ENCODE measurements around the gene SETD7. TPM values are rescaled to one million over a fixed set of nuclear protein-coding genes. Genes with fewer than 3 reads are reported as not detected.

The SETD7 gene
- total RNA-seq, 2 donors from 2014 or later = 74.7 to 101 TPM

GRCh38 chr4:139562839-139563238 lies 6.8 kb upstream of the SETD7 start:
- Histone ChIP-seq H3K27ac (no peak overlapping the region), H3K9me3 (no peaks in the 10 kb centered on the region), H3K4me3 (no peak overlapping the region), H3K27me3 (replicated peaks; ENCODE audit: insufficient read depth) (no peaks in the 10 kb centered on the region), H3K36me3 (no peaks in the 10 kb centered on the region), H3K4me1 (ENCODE audit: control insufficient read depth in 1 of 2, low read depth in 2 of 2) (peaks cover 0 to 13% of the 10 kb centered on the region in 2 donors)
- ATAC-seq (ENCODE audit: insufficient number of reproducible peaks, low FRiP score, low read depth) (no peak), DNase-seq (ENCODE audit: low spot score) (no peak)
- no peak for TF ChIP-seq CTCF (IDR thresholded peaks at IDR 0.05)

GRCh38 chr4:139562067-139562684 lies 6.2 kb upstream of the SETD7 start:
- Histone ChIP-seq H3K27me3 (replicated peaks; ENCODE audit: insufficient read depth) (no peaks in the 10 kb centered on the region), H3K36me3 (no peaks in the 10 kb centered on the region), H3K9me3 (no peaks in the 10 kb centered on the region), H3K27ac (no peak overlapping the region), H3K4me3 (no peak overlapping the region), H3K4me1 (ENCODE audit: control insufficient read depth in 1 of 2, low read depth in 2 of 2) (peaks cover 0 to 13% of the 10 kb centered on the region in 2 donors)
- ATAC-seq (ENCODE audit: insufficient number of reproducible peaks, low FRiP score, low read depth) (no peak), DNase-seq (ENCODE audit: low spot score) (no peak)
- TF ChIP-seq CTCF (IDR thresholded peaks at IDR 0.05) = no peak

GRCh38 chr4:139560406-139561104 lies 4.5 kb upstream of the SETD7 start:
- TF ChIP-seq CTCF (IDR thresholded peaks at IDR 0.05) = no peak
- no peak overlapping the region for H3K4me3 ChIP-seq
- peaks cover 0 to 13% of the 10 kb centered on the region in 2 donors for H3K4me1 ChIP-seq (ENCODE audit: control insufficient read depth in 1 of 2, low read depth in 2 of 2)
- ATAC-seq (ENCODE audit: insufficient number of reproducible peaks, low FRiP score, low read depth) (no peak), DNase-seq (ENCODE audit: low spot score) (no peak)
- peak overlapping the region in 1 of 2 donors; percentile 41 for H3K27ac ChIP-seq
- no peaks in the 10 kb centered on the region for H3K36me3 ChIP-seq
- no peaks in the 10 kb centered on the region for H3K27me3 ChIP-seq (replicated peaks; ENCODE audit: insufficient read depth)
- no peaks in the 10 kb centered on the region for H3K9me3 ChIP-seq

- H3K27ac ChIP-seq = no peak overlapping the region
- no peaks in the 10 kb centered on the region for H3K9me3 ChIP-seq
Observed at GRCh38 chr4:139559687-139560086, 3.7 kb upstream of the SETD7 start.

More at GRCh38 chr4:139559687-139560086, 3.7 kb upstream of the SETD7 start:
- no peaks in the 10 kb centered on the region for H3K27me3 ChIP-seq (replicated peaks; ENCODE audit: insufficient read depth)
- H3K4me3 ChIP-seq = no peak overlapping the region
- no peak for DNase-seq (ENCODE audit: low spot score)
- no peak for ATAC-seq (ENCODE audit: insufficient number of reproducible peaks, low FRiP score, low read depth)
- no peaks in the 10 kb centered on the region for H3K36me3 ChIP-seq
- no peak for TF ChIP-seq CTCF (IDR thresholded peaks at IDR 0.05)
- peaks cover 0 to 13% of the 10 kb centered on the region in 2 donors for H3K4me1 ChIP-seq (ENCODE audit: control insufficient read depth in 1 of 2, low read depth in 2 of 2)

Data from thoracic aorta (tissue), 2 donors.